ENCODE measurements around the gene SHISA8.

Gene SHISA8

GRCh38 chr22:41913040-41913719, 1.7 kb downstream of the SHISA8 start:
- Histone ChIP-seq H3K4me2 (ENCODE audit: low read depth, low read length, poor library complexity, severe bottlenecking) (no peak overlapping the region), H3K27me3 (ENCODE audit: insufficient read depth, low read length, poor library complexity, severe bottlenecking) (no peaks in the 10 kb centered on the region), H3K9ac (ENCODE audit: low read depth, low read length, poor library complexity, severe bottlenecking) (no peak overlapping the region)

GRCh38 chr22:41912338-41913039, 2.4 kb downstream of the SHISA8 start:
- no peaks in the 10 kb centered on the region for H3K9me2 ChIP-seq (replicated peaks; ENCODE audit: low read depth, low read length)
- H4K20me1 ChIP-seq (ENCODE audit: insufficient read depth, low read length, poor library complexity, severe bottlenecking) = no peaks in the 10 kb centered on the region
- H2AFZ ChIP-seq (ENCODE audit: low read length) = no peak overlapping the region
- peaks cover 19% of the 10 kb centered on the region for H3K4me1 ChIP-seq (ENCODE audit: insufficient read depth, low read length, poor library complexity, severe bottlenecking)
- H3K9me3 ChIP-seq (ENCODE audit: insufficient read depth, low read depth, low read length) = no peaks in the 10 kb centered on the region
- TF ChIP-seq EZH2phosphoT487 (IDR thresholded peaks at IDR 0.05; ENCODE audit: borderline replicate concordance) (no peak), CTCF (conservative IDR thresholded peaks at IDR 0.05; ENCODE audit: low read length) (no peak)
- no peak overlapping the region for H3K4me2 ChIP-seq (ENCODE audit: low read depth, low read length, poor library complexity, severe bottlenecking)
- no peaks in the 10 kb centered on the region for H3F3A ChIP-seq (ENCODE audit: low read depth)
- no peaks in the 10 kb centered on the region for H3K27me3 ChIP-seq (ENCODE audit: insufficient read depth, low read length, poor library complexity, severe bottlenecking)
- no peak overlapping the region for H3K4me3 ChIP-seq (ENCODE audit: low read length, poor library complexity, severe bottlenecking)
- no peaks in the 10 kb centered on the region; the same call in 1 of the 2 replicates for H3K36me3 ChIP-seq (ENCODE audit: insufficient read depth, low read length)
- no peaks in the 10 kb centered on the region for H3K79me2 ChIP-seq (ENCODE audit: insufficient read depth, low read length)
- H3K9ac ChIP-seq (ENCODE audit: low read depth, low read length, poor library complexity, severe bottlenecking) = no peak overlapping the region

More at GRCh38 chr22:41913040-41913719, 1.7 kb downstream of the SHISA8 start:
- Histone ChIP-seq H3K79me2 (ENCODE audit: insufficient read depth, low read length) (no peaks in the 10 kb centered on the region), H3K4me3 (ENCODE audit: low read length, poor library complexity, severe bottlenecking) (no peak overlapping the region), H3K4me1 (ENCODE audit: insufficient read depth, low read length, poor library complexity, severe bottlenecking) (peaks cover 14% of the 10 kb centered on the region), H4K20me1 (ENCODE audit: insufficient read depth, low read length, poor library complexity, severe bottlenecking) (no peaks in the 10 kb centered on the region), H2AFZ (ENCODE audit: low read length) (no peak overlapping the region), H3K9me3 (ENCODE audit: insufficient read depth, low read depth, low read length) (no peaks in the 10 kb centered on the region), H3K36me3 (ENCODE audit: insufficient read depth, low read length) (no peaks in the 10 kb centered on the region), H3F3A (ENCODE audit: low read depth) (no peaks in the 10 kb centered on the region), H3K9me2 (replicated peaks; ENCODE audit: low read depth, low read length) (no peaks in the 10 kb centered on the region)
- TF ChIP-seq CTCF (conservative IDR thresholded peaks at IDR 0.05; ENCODE audit: low read length) (no peak), EZH2phosphoT487 (IDR thresholded peaks at IDR 0.05; ENCODE audit: borderline replicate concordance) (no peak)

- H4K20me1 ChIP-seq (ENCODE audit: insufficient read depth, low read length, poor library complexity, severe bottlenecking) = no peaks in the 10 kb centered on the region
- no peaks in the 10 kb centered on the region for H3K79me2 ChIP-seq (ENCODE audit: insufficient read depth, low read length)
- no peaks in the 10 kb centered on the region for H3K9me2 ChIP-seq (replicated peaks; ENCODE audit: low read depth, low read length)
- no peaks in the 10 kb centered on the region for H3F3A ChIP-seq (ENCODE audit: low read depth)
- H3K4me1 ChIP-seq (ENCODE audit: insufficient read depth, low read length, poor library complexity, severe bottlenecking) = peaks cover 19% of the 10 kb centered on the region
- no peaks in the 10 kb centered on the region for H3K9me3 ChIP-seq (ENCODE audit: insufficient read depth, low read depth, low read length)
- TF ChIP-seq CTCF (conservative IDR thresholded peaks at IDR 0.05; ENCODE audit: low read length) = no peak
- TF ChIP-seq EZH2phosphoT487 (IDR thresholded peaks at IDR 0.05; ENCODE audit: borderline replicate concordance) = no peak
- no peaks in the 10 kb centered on the region for H3K27me3 ChIP-seq (ENCODE audit: insufficient read depth, low read length, poor library complexity, severe bottlenecking)
- H3K4me2 ChIP-seq (ENCODE audit: low read depth, low read length, poor library complexity, severe bottlenecking) = no peak overlapping the region
- H3K9ac ChIP-seq (ENCODE audit: low read depth, low read length, poor library complexity, severe bottlenecking) = no peak overlapping the region
- H2AFZ ChIP-seq (ENCODE audit: low read length) = no peak overlapping the region
- H3K36me3 ChIP-seq (ENCODE audit: insufficient read depth, low read length) = peaks cover 9% of the 10 kb centered on the region; the same call in 1 of the 2 replicates
- no peak overlapping the region for H3K4me3 ChIP-seq (ENCODE audit: low read length, poor library complexity, severe bottlenecking)
Observed at GRCh38 chr22:41911001-41911611, 3.8 kb downstream of the SHISA8 start.
